Measurements from ENCODE around the gene ASPHD2. TPM values are rescaled to one million over a fixed set of nuclear protein-coding genes. Genes with fewer than 3 reads are reported as not detected.

ASPHD2 gene
- polyA plus RNA-seq, 1 donor from 2014 or later, result 18.7 TPM

GRCh38 chr22:26476705-26477340 lies 47.8 kb downstream of the ASPHD2 start:
- Histone ChIP-seq H3K9me2 (ENCODE audit: insufficient read depth, low read length) (no peaks in the 10 kb centered on the region), H3K9ac (ENCODE audit: low read length) (no peak overlapping the region), H3K9me3 (ENCODE audit: low read length) (no peaks in the 10 kb centered on the region), H3F3A (ENCODE audit: insufficient read depth, low read length, poor library complexity, severe bottlenecking) (no peaks in the 10 kb centered on the region), H3K4me3 (ENCODE audit: low read length) (no peak overlapping the region), H4K20me1 (ENCODE audit: insufficient read depth) (no peaks in the 10 kb centered on the region), H3K4me2 (ENCODE audit: low read length) (no peak overlapping the region), H3K27ac (ENCODE audit: low read length) (no peak overlapping the region), H2AFZ (ENCODE audit: low read depth, low read length) (no peak overlapping the region), H3K27me3 (ENCODE audit: insufficient read depth, low read depth, low read length) (no peaks in the 10 kb centered on the region), H3K79me2 (replicated peaks; ENCODE audit: insufficient read depth, low read length) (peaks cover 16% of the 10 kb centered on the region), H3K36me3 (ENCODE audit: insufficient read depth, low read length) (no peaks in the 10 kb centered on the region)
- TF ChIP-seq CTCF (IDR thresholded peaks at IDR 0.05; ENCODE audit: poor library complexity, severe bottlenecking) (no peak), MXI1 (conservative IDR thresholded peaks at IDR 0.05; ENCODE audit: poor library complexity, severe bottlenecking) (no peak), SMC3 (conservative IDR thresholded peaks at IDR 0.05; ENCODE audit: poor library complexity) (no peak), EZH2 (IDR thresholded peaks at IDR 0.05; ENCODE audit: borderline replicate concordance, insufficient read depth, low read length, poor library complexity, severe bottlenecking) (no peak), TAF1 (IDR thresholded peaks at IDR 0.05; ENCODE audit: low read depth) (no peak), POLR2AphosphoS5 (IDR thresholded peaks at IDR 0.05) (no peak), EP300 (conservative IDR thresholded peaks at IDR 0.05; ENCODE audit: poor library complexity, severe bottlenecking) (no peak), RAD21 (conservative IDR thresholded peaks at IDR 0.05) (no peak)
- TF ChIP-seq, protein P1, sequence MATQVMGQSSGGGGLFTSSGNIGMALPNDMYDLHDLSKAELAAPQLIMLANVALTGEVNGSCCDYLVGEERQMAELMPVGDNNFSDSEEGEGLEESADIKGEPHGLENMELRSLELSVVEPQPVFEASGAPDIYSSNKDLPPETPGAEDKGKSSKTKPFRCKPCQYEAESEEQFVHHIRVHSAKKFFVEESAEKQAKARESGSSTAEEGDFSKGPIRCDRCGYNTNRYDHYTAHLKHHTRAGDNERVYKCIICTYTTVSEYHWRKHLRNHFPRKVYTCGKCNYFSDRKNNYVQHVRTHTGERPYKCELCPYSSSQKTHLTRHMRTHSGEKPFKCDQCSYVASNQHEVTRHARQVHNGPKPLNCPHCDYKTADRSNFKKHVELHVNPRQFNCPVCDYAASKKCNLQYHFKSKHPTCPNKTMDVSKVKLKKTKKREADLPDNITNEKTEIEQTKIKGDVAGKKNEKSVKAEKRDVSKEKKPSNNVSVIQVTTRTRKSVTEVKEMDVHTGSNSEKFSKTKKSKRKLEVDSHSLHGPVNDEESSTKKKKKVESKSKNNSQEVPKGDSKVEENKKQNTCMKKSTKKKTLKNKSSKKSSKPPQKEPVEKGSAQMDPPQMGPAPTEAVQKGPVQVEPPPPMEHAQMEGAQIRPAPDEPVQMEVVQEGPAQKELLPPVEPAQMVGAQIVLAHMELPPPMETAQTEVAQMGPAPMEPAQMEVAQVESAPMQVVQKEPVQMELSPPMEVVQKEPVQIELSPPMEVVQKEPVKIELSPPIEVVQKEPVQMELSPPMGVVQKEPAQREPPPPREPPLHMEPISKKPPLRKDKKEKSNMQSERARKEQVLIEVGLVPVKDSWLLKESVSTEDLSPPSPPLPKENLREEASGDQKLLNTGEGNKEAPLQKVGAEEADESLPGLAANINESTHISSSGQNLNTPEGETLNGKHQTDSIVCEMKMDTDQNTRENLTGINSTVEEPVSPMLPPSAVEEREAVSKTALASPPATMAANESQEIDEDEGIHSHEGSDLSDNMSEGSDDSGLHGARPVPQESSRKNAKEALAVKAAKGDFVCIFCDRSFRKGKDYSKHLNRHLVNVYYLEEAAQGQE (IDR thresholded peaks at IDR 0.05; ENCODE audit: borderline replicate concordance), result no peak

DNA sequence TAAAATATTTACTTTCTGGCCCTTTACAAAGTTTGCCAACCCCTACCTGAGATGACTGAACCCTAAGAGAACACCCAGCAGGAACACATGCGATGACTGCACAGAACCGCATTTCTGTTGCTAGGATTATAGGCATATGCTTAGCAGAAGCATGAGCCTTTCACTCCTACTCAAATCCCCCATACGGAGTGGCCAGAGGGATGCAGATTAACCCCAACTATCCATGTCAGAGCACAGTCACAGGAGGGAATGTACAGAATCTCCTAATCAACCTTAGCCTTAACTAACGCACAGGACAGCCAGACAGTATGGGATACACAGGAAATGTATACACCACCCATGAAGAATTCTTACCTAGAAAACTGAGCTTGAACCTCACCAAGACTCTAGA lies 48.3 kb downstream of the ASPHD2 start:
- Histone ChIP-seq H3F3A (ENCODE audit: insufficient read depth, low read length, poor library complexity, severe bottlenecking) (no peaks in the 10 kb centered on the region), H3K4me3 (ENCODE audit: low read length) (no peak overlapping the region), H2AFZ (ENCODE audit: low read depth, low read length) (no peak overlapping the region), H3K9me2 (ENCODE audit: insufficient read depth, low read length) (no peaks in the 10 kb centered on the region), H3K27me3 (ENCODE audit: insufficient read depth, low read depth, low read length) (no peaks in the 10 kb centered on the region), H3K9ac (ENCODE audit: low read length) (no peak overlapping the region), H3K4me2 (ENCODE audit: low read length) (no peak overlapping the region), H3K36me3 (ENCODE audit: insufficient read depth, low read length) (no peaks in the 10 kb centered on the region), H3K9me3 (ENCODE audit: low read length) (no peaks in the 10 kb centered on the region), H4K20me1 (ENCODE audit: insufficient read depth) (no peaks in the 10 kb centered on the region), H3K27ac (ENCODE audit: low read length) (no peak overlapping the region), H3K79me2 (replicated peaks; ENCODE audit: insufficient read depth, low read length) (peaks cover 16% of the 10 kb centered on the region)
- no peak for TF ChIP-seq POLR2AphosphoS5 (IDR thresholded peaks at IDR 0.05)
- TF ChIP-seq SMC3 (conservative IDR thresholded peaks at IDR 0.05; ENCODE audit: poor library complexity), result no peak
- TF ChIP-seq EZH2 (IDR thresholded peaks at IDR 0.05; ENCODE audit: borderline replicate concordance, insufficient read depth, low read length, poor library complexity, severe bottlenecking), result no peak
- TF ChIP-seq MXI1 (conservative IDR thresholded peaks at IDR 0.05; ENCODE audit: poor library complexity, severe bottlenecking), result no peak
- TF ChIP-seq, protein P1 (IDR thresholded peaks at IDR 0.05; ENCODE audit: borderline replicate concordance), result no peak
- no peak for TF ChIP-seq EP300 (conservative IDR thresholded peaks at IDR 0.05; ENCODE audit: poor library complexity, severe bottlenecking)
- TF ChIP-seq TAF1 (IDR thresholded peaks at IDR 0.05; ENCODE audit: low read depth), result no peak
- TF ChIP-seq CTCF (IDR thresholded peaks at IDR 0.05; ENCODE audit: poor library complexity, severe bottlenecking), result no peak

Data from neural cell (in vitro differentiated cells).